HG03521 (cell line): Measurements from ENCODE around the gene GABRE.
"Not testable (repeated sequence)": the region's sequence is repeated elsewhere in the genome, so short reads cannot be mapped to it uniquely, and the experiment has no call there.

Source experiments
- ATAC-seq: cut with Tn5 transposase; IDR thresholded peaks from one replicate; pipeline ENCODE4 v1.9.1; 2021; ENCODE audit warnings: mild to moderate bottlenecking, moderate library complexity; ENCODE audit not compliant: unreplicated experiment

Gene GABRE

GRCh38 chrX:151970027-151970426 is 4.4 kb downstream of the GABRE start:
- ATAC-seq: no peak

- no peak for ATAC-seq
Observed at GRCh38 chrX:151966236-151966635, 8.2 kb downstream of the GABRE start.

- ATAC-seq: no peak
Observed at GRCh38 chrX:151962034-151962433, 12.4 kb downstream of the GABRE start.

- no peak for ATAC-seq
Observed at GRCh38 chrX:151958101-151958500, 16.4 kb downstream of the GABRE start.

GRCh38 chrX:151954730-151955129 is 19.7 kb downstream of the GABRE start:
- no peak for ATAC-seq

GRCh38 chrX:151938172-151938571 is 36.3 kb downstream of the GABRE start:
- no peak for ATAC-seq

- no peak for ATAC-seq
Observed at GRCh38 chrX:151935358-151935757, 39.1 kb downstream of the GABRE start.

- no peak for ATAC-seq
Observed at GRCh38 chrX:151929126-151929525, 45.4 kb downstream of the GABRE start.

GRCh38 chrX:151923648-151924047 is 50.8 kb downstream of the GABRE start:
- no peak for ATAC-seq

GRCh38 chrX:151922692-151923091 is 51.8 kb downstream of the GABRE start:
- ATAC-seq: no peak

GRCh38 chrX:151921866-151922265 is 52.6 kb downstream of the GABRE start:
- ATAC-seq: no peak

GRCh38 chrX:151921292-151921691 is 53.2 kb downstream of the GABRE start:
- no peak for ATAC-seq

- no peak for ATAC-seq
Observed at GRCh38 chrX:151920530-151920929, 53.9 kb downstream of the GABRE start.

- no peak for ATAC-seq
Observed at GRCh38 chrX:151920101-151920500, 54.4 kb downstream of the GABRE start.

- no peak for ATAC-seq
Observed at GRCh38 chrX:151919610-151920009, 54.9 kb downstream of the GABRE start.

- not testable (repeated sequence) for ATAC-seq
Observed at GRCh38 chrX:151918736-151919135, 55.7 kb downstream of the GABRE start.

GRCh38 chrX:151912780-151913179 is 61.7 kb downstream of the GABRE start, which contains the start of gene MAGEA4:
Gene MAGEA4 (plus strand): TSS chrX:151912889. CDS start chrX:151923665, 10,776 bp downstream.
- ATAC-seq: no peak

- ATAC-seq: no peak
Observed at GRCh38 chrX:151912221-151912620, 62.3 kb downstream of the GABRE start.

GRCh38 chrX:151904989-151905388 is 69.5 kb downstream of the GABRE start:
- no peak for ATAC-seq
